Measurements from ENCODE around the gene C4A.
"Not testable (repeated sequence)": the region's sequence is repeated elsewhere in the genome, so short reads cannot be mapped to it uniquely, and the experiment has no call there.

Gene C4A

DNA sequence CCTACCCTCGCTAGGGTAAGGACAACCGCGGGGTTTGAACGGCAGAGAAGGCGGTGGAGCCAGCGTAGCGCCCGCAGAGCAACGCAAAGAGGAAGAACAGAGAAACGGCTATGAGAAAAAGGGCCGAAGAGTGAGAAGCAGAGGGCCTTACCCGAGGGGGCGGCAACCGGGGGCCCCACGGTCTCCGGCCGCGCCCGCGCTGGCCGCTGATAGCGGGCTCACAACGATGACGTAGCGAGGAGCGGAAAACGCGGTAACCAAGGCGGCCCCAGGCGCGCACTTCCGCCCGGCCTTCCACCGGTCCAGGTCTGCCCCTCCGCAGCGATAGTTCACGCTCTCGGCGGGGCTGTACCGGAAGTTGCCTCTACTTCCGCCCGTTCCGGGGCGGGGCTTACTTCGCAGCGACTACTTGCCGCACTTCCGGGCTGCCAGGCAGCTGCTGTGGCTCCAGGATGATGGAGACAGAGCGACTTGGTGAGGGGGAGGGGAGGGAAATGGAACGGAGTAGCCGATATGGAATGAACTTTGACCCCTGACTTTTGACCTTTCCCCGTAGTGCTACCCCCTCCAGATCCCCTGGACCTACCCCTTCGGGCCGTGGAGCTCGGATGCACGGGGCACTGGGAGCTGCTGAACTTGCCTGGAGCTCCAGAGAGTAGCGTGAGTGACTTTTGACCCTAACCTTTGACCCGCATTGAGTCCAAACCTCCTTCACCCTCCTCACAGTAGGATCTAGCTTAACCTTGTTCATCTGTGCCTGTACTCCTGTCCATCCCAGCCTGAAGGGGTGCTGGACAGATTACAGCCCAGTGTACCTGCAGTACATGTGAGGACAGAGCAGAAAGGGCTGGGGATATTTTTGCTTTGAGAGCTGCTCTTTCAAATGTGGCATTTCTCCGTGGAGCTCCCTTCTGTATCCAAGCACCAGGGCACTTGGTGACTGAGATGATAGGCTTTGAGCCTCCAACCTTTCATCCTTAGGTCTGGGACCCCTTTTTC is 22.8 kb upstream of the C4A start, which contains the start of the genes NELFE and SKIC2:
NELFE (minus strand) TSS at position 231 of the 999 bp plus-strand sequence. CDS start 525 bp downstream, outside the sequence.
SKIC2 (plus strand) TSS at position 435 of the 999 bp plus-strand sequence; CDS start at position 453, 18 bp downstream.
- H3K4me3 ChIP-seq (ENCODE audit: low read depth, low read length), result peak within 1 kb of the TSS; percentile 82

DNA sequence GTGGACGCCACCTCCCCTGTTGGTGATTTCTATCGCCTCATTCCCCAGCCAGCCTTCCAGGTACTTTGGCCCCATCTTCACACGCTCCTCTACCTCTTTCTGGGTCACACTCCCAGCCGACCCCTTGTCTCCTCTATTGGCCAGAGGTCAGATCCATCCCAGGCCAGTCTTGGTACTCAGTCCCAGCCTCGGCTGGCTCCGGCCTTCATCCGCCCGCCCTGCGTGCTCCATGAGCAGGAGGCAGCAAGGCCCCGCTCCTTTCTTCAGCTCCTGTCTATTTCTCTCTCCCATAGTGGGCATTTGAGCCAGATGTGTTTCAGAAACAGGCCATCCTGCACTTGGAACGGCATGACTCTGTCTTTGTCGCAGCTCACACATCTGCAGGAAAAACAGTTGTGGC is 20.2 kb upstream of the C4A start:
- H3K4me3 ChIP-seq (ENCODE audit: low read depth, low read length), result no peak overlapping the region

DNA sequence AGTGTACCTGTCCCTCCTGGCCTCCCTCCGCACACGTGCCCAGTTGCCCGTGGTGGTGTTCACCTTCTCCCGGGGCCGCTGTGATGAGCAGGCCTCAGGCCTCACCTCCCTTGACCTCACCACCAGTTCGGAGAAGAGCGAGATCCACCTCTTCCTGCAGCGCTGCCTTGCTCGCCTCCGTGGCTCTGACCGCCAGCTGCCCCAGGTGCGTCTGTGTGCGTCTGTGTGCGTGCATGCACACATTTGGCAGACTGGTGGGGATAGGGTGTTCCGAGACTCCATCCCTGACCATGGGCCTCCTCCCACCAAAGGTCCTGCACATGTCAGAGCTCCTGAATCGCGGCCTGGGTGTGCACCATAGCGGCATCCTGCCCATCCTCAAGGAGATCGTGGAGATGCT is 17.9 kb upstream of the C4A start:
- no peak overlapping the region for H3K4me3 ChIP-seq (ENCODE audit: low read depth, low read length)

DNA sequence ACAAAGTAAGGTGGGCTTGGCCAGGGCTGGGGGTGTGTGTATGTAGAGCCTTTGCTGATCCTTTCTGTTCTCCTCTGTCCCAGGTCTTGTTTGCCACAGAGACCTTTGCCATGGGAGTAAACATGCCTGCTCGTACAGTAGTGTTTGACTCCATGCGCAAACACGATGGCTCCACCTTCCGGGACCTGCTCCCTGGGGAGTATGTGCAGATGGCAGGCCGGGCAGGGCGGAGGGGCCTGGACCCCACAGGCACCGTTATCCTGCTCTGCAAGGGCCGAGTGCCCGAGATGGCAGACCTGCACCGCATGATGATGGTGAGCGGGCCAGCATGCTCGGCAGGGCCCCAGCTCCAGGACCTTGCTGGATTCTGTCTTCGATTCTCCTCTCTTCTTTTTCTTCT is 16.2 kb upstream of the C4A start:
- H3K4me3 ChIP-seq (ENCODE audit: low read depth, low read length), result no peak overlapping the region

DNA sequence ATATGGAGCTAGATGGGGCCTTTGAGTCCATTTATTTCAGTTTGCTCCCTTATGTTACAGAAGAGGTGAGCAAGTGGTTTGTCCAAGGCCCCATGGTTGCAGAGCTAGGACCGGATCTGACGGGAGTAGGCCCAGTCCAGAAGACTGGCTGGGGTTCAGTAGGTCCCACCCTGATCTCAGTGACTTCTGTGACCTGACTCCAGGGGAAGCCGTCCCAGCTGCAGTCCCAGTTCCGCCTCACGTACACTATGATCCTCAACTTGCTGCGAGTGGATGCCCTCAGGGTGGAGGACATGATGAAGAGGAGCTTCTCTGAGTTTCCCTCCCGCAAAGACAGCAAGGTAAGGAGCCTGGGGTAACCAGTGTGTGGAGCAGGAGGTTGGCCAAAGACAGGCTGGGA is 15.4 kb upstream of the C4A start:
- H3K4me3 ChIP-seq (ENCODE audit: low read depth, low read length), result no peak overlapping the region

DNA sequence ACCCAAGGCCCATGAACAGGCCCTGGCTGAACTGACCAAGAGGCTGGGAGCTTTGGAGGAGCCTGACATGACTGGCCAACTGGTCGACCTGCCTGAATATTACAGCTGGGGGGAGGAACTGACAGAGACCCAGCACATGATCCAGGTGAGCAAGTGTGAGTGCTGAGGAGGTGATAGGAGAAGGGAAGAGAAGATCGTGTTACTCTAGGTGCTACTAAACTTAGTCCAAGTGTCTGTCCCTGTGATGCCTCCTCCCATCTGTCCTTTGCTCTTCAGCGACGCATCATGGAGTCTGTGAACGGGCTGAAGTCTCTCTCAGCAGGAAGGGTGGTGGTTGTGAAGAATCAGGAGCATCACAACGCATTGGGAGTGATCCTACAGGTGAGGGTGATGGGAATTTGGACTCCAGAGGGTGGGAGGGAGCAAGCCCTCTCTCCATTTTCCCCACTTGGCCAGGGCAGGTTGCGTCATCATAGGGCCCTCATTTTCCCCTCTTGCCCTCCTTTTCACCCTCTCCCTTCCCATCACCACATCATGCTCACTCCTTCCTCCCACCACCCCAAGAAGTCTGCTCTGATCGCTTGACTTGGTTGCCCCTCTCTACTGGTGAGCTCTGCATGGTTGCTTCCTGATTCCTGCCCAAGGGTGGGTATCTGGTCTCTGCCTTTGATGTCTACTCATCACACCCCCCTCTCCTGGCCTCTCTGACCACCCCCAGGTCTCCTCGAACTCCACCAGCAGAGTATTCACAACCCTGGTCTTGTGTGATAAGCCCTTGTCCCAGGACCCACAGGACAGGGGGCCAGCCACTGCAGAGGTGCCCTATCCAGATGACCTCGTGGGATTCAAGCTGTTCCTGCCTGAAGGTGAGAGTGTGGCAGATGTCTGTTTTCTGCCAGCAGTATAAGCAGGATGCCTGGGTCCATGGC is 14.6 kb upstream of the C4A start:
- no peak overlapping the region for H3K4me3 ChIP-seq (ENCODE audit: low read depth, low read length)

DNA sequence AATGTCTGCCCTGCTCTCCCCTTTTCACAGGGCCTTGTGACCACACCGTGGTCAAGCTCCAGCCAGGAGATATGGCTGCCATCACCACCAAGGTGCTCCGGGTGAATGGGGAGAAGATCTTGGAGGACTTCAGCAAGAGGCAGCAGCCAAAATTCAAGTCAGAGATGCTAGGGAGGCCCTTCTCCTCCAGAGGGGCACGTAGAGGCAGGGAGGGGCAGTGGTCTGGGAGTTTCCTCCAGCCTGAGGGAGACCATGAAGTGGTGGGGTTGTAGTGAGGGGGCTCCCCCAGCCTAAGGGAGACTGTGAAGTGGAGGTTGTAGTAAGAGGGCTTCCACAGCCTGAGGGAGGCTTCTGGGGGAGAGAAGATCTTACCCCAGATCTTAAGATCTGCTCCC is 13.9 kb upstream of the C4A start:
- H3K4me3 ChIP-seq (ENCODE audit: low read depth, low read length), result no peak overlapping the region

DNA sequence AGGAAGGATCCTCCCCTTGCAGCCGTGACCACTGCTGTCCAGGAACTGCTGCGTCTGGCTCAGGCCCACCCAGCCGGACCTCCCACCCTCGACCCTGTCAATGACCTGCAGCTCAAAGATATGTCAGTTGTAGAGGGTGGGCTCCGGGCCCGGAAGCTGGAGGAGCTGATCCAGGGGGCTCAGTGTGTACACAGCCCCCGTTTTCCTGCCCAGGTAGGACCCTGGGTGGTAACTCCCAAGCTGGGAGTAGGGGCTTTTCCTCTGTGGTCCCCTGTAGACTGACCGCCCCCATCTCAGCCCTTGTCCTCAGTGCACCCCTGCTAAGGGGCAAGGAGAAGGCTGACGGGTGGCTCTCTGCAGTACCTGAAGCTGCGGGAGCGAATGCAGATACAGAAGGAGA is 13.5 kb upstream of the C4A start:
- H3K4me3 ChIP-seq (ENCODE audit: low read depth, low read length), result no peak overlapping the region

DNA sequence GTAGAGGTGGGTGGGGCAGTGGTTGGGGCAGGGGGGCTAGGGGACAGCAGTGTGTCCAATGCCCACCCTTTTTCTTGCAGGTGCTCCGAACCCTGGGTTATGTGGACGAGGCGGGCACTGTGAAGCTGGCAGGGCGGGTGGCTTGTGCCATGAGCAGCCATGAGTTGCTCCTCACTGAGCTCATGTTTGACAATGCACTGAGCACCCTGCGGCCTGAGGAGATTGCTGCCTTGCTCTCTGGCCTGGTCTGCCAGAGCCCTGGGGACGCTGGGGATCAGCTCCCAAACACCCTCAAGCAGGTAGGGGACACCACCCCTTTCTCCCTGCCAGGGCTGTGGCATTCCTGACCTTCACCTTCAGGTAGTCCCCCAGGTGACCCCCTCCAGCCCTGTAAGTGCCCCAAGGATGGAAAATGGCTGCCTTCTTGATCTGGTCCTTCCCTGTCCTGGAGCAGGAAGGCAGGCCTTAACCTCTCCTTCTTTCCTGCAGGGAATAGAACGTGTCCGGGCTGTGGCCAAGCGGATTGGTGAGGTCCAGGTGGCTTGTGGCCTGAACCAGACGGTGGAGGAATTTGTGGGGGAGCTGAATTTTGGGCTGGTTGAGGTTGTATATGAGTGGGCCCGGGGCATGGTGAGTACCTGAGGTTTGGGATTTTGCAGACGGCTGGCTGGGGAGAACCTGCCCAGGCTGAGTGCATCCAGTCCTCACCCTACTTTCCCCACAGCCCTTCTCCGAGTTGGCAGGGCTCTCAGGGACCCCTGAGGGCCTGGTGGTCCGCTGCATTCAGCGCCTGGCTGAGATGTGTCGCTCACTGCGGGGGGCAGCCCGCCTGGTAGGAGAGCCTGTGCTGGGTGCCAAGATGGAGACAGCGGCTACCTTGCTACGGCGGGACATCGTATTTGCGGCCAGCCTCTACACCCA is 12.8 kb upstream of the C4A start:
- H3K4me3 ChIP-seq (ENCODE audit: low read depth, low read length), result no peak overlapping the region

DNA sequence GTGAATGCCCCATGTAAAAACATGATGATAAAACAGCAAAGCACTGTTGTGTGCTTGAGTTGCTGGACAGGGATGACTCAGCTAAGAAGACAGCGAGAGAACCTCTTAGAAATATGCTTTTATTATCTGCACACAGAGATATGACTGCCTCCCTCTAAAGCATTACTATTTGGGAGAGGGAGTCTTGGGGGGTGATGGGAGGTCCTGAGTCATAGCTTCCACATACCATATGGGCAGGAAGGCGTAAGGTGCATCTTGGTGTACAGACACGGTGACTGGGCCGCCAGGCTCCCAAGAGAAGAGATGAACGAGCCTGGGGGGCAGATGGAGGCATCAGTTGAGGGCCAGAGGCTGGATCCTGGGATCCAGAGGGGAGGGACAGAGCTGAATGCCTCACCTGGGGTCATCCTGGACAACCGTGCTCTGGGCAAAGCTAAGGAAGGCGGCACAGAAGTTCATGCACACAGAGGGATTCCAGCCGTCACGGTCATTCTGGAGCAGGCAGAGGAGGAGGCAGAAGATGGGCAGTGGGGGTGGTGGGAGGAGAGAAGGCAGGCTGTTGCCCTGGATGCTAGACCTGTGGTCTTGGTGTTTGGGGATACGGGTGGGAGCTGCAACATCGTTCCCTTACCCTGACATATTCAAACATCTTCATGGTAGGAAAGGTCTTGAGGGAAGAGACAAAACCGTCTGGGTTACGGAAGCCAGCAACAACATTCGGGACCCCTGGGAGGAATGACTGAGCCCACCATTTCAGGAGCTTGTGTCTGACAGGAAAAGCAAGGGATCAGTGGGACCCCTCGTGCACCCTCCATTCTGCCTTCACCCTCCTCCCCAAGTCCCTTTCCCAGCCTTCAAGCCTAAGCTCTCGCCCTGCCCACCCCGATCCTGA is 11.9 kb upstream of the C4A start:
- no peak overlapping the region for H3K4me3 ChIP-seq (ENCODE audit: low read depth, low read length)

DNA sequence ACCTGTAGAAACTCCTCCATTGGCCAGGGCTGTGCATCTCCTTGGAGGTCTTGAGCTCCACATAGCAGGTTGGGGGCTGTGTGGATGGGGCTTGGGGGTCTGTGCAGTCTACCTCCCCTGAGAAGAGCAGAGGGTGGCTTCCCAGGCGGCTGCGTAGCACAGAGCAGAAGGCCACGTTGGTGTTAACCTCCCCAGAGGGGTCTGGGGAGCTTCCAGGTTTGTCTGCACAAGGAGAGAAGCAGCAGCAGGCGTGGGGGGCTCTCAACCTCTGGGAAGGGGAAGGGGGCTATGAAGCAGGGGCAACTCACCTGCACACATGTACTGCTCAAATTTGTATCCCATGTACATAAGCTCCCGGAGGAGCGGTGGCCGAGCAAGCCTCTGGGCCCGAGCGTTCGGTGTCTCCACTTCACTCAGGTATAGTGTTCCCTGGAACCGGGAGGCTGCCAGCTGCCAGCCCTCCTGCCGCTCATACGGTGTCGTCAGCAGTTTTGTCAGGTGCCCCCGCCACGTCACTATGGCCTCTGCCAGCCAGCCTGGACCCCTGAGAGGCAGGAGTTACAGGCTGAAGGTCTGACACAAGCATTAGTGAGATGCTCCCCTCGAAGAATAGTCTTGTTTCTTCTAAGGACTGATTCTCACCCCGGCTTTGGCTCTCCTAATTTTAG is 11.1 kb upstream of the C4A start:
- H3K4me3 ChIP-seq (ENCODE audit: low read depth, low read length), result no peak overlapping the region

DNA sequence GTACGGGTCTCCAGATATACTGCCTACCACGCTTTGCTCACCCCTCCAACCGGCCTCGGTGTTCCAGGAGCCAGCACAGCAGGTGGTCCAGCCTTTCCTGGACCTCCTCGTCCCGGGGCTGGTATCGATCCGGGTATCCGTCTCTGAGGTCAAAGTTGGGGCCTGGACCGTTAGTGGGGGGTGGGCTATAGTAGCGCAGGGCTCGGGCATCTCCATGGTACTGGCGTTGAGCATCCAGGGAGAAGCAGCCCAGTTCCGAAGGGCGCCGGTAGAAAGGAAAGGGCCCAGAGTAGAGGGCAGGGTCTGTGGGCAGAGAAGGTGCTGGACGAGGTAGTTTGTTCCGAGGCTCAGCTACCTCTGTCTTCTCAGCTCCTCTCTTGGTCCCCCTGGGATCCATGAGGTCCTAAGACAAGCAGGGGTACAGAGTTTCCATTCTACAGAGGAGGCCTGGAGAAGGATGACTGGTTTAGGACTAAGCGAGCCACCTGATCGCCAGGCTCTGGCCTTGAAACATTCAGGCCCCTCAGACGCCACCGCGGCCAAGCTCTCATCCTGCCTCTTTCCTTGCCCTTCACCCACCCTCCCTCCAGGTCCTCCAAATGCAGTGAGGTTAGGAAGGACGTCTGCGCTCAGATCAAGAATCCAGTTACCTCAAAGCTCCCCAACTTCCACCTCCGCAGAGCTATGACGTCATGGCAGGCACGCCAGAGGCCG is 10.4 kb upstream of the C4A start:
- H3K4me3 ChIP-seq (ENCODE audit: low read depth, low read length), result peak overlapping the region; percentile 81

DNA sequence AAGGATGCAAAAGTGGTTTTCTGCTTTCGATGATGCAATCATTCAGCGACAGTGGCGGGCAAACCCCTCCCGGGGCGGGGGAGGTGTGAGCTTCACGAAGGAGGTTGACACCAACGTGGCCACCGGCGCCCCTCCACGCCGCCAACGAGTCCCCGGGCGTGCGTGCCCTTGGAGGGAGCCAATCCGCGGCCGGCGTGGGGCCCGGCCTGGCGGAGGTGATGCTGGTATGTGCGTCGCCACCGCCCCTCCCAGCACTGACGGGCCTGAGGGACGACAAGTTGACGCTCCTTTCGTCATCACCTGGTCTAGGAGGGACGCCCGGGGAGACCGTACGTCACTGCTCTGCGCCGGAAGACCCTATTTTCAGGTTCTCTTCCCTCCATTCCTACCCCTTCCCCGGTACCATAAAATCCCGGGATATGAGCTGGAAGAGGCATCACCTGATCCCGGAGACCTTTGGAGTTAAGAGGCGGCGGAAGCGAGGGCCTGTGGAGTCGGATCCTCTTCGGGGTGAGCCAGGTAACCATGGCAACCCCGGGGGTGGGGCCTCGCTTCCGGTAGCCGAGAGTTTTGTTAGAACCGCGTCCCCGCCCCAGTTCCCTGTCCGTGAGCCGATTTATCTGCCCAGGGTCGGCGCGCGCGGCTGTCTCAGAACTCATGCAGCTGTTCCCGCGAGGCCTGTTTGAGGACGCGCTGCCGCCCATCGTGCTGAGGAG is 9.7 kb upstream of the C4A start, which contains the start of gene DXO:
DXO (minus strand) TSS at position 146 of the 716 bp plus-strand sequence. CDS start 463 bp downstream, outside the sequence.
- peak within 1 kb of the TSS; percentile 81 for H3K4me3 ChIP-seq (ENCODE audit: low read depth, low read length)

DNA sequence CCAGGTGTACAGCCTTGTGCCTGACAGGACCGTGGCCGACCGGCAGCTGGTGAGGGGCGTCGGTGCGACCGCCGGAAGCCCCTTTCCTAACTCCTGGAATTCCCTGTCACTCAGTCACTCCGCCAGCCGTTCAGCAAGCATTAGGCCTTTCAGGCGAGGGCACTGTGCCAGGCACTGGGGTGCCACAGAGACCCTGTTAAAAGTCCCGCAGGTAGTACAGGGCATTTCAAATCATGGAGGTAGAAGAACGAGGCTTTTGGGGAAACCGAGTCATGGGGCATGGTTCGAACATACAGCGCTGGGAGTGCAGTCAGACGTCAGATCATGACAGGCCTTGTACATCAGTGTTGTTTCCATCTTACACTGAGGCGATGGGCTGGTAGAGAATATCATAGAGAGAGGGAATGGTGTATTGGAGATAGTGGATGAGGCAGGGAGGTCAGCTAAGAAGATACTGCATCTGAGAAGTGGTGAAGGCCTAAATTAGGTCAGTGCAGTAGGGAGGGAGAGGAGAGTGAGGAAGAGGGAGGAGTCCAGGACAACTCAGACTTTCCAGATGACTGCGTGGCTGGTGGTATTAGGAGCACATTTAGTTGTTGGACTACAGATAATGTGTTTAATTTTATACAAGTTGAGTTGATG is 9.0 kb upstream of the C4A start:
- H3K4me3 ChIP-seq (ENCODE audit: low read depth, low read length), result peak overlapping the region; percentile 81

DNA sequence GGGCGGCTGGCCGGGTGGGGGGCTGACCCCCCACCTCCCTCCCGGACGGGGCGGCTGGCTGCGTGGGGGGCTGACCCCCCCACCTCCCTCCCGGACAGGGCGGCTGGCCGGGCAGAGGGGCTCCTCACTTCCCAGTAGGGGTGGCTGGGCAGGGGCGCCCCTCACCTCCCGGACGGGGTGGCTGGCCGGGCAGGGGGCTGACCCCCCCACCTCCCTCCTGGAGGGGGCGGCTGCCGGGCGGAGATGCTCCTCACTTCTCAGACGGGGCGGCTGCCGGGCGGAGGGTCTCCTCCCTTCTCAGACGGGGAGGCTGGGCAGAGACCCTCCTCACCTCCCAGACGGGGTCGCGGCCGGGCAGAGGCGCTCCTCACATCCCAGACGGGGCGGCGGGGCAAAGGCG is 5.8 kb upstream of the C4A start:
- H3K4me3 ChIP-seq (ENCODE audit: low read depth, low read length), result not testable (repeated sequence)

DNA sequence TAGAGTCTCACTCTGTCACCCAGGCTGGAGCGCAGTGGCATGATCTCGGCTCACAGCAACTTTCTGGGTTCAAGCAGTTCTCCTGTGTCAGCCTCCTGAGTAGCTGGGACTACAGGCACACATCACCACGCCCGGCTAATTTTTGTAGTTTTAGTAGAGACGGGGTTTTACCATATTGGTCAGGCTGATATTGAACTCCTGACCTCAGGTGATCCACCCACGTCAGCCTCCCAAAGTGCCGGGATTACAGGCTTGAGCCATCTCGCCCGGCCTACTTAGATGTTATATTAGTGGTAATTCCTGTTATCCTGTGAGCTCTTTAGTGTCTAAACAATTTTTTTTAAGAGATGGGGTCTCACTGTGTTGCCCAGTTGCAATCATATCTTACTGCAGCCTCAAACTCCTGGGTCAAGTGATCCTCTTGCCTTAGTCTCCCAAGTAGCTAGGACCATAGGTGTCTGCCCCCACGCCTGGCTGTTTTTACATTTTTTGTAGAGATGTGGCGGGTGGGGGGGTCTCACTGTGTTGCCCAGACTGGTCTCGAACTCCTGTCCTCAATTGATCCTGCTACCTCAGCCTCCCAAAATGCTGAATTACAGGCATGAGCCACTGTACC is 3.9 kb upstream of the C4A start:
- H3K4me3 ChIP-seq (ENCODE audit: low read depth, low read length), result no peak overlapping the region

Measured in iPS-11a (cell line).